Suprapubic skin (tissue), 4 donors: Measurements from ENCODE around the gene ZMAT3.

Experiments used
- CTCF ChIP-seq, 2 donors: fragments of 200-600 bp in 1 of 2; fragments of 450-650 bp in 1 of 2; sonication (generic) in 1 of 2; IDR thresholded peaks; one replicate each; pipeline ENCODE4 v1.5.1; 2016 to 2019; ENCODE audit warnings: antibody characterized with exemption in 2 of 2, mild to moderate bottlenecking in 1 of 2, moderate library complexity in 1 of 2
- EP300 ChIP-seq: sonication (generic); formaldehyde crosslinking; IDR thresholded peaks from one replicate; pipeline ENCODE4 v1.6.1; 2017; ENCODE audit warnings: antibody characterized with exemption
- POLR2AphosphoS5 ChIP-seq, 3 donors: sonication (generic); formaldehyde crosslinking; IDR thresholded peaks; one replicate each; pipeline ENCODE4 v1.6.1; 2017; ENCODE audit warnings: antibody characterized with exemption in 3 of 3

GRCh38 chr3:179026636-179027035 lies 45.0 kb downstream of the ZMAT3 start:
- no peak for TF ChIP-seq CTCF (IDR thresholded peaks at IDR 0.05)
- no peak for TF ChIP-seq EP300
- TF ChIP-seq POLR2AphosphoS5 (IDR thresholded peaks at IDR 0.05) = no peak
